Cardiac septum (tissue), 1 donor: ENCODE results near the gene GRK5. TPM values are rescaled to one million over a fixed set of nuclear protein-coding genes. Genes with fewer than 3 reads are reported as not detected.
"Not testable (repeated sequence)": the region's sequence is repeated elsewhere in the genome, so short reads cannot be mapped to it uniquely, and the experiment has no call there.

Experiments
- DNase-seq: peaks from one replicate; pipeline ENCODE4 v3.0.0-alpha.2; 2020; ENCODE audit warnings: low spot score
- intact Hi-C: fragments of 100-400 bp; cut with DNase I; formaldehyde crosslinking; loops from one replicate; pipeline ENCODE4 v1.14.0; 2022
- total RNA-seq: library from RNA; stranded (reverse); fragmentation: NEBNext Ultra II Directional; extraction: Animal tissue kit (Norgen Biotek cat#: 25700); gene quantifications from one replicate; pipeline ENCODE4 v1.2.1, GENCODE V29; 2021
- donor health status: DM: no; HTN: no; CAD: no.

Gene GRK5
- total RNA-seq, 1 donor from 2014 or later = 17.6 TPM

- no peak for DNase-seq
- intact Hi-C loops = no loop called here
Measured at GRCh38 chr10:119263951-119264617, 56.7 kb downstream of the GRK5 start.

GRCh38 chr10:119265691-119266090 lies 58.3 kb downstream of the GRK5 start:
- intact Hi-C loops = no loop called here
- DNase-seq = no peak

GRCh38 chr10:119267384-119267783 lies 60.0 kb downstream of the GRK5 start:
- no peak for DNase-seq
- intact Hi-C loops = no loop called here

- intact Hi-C loops = no loop called here
- no peak for DNase-seq
Measured at GRCh38 chr10:119268428-119268827, 61.1 kb downstream of the GRK5 start.

GRCh38 chr10:119268871-119269506 lies 61.6 kb downstream of the GRK5 start:
- intact Hi-C loops = no loop called here
- DNase-seq = no peak

- intact Hi-C loops = loop anchor here (2.0 kb wide), 1 partner anchor 63 kb away; the partner anchor contains the start of gene GRK5
- no peak for DNase-seq
Measured at GRCh38 chr10:119269737-119270136, 62.4 kb downstream of the GRK5 start.

- peak; percentile 93 for DNase-seq
- intact Hi-C loops = loop anchor here (2.0 kb wide), 1 partner anchor 64 kb away; the partner anchor contains the start of gene GRK5
Measured at GRCh38 chr10:119270762-119271366, 63.5 kb downstream of the GRK5 start.

- intact Hi-C loops, DNase-seq: not testable (repeated sequence)
Measured at GRCh38 chr10:119272338-119272734, 65.0 kb downstream of the GRK5 start.

- intact Hi-C loops = no loop called here
- no peak for DNase-seq
Measured at GRCh38 chr10:119272736-119273135, 65.4 kb downstream of the GRK5 start.

GRCh38 chr10:119273413-119273812 lies 66.0 kb downstream of the GRK5 start:
- intact Hi-C loops = no loop called here

GRCh38 chr10:119274519-119275045 lies 67.2 kb downstream of the GRK5 start:
- no peak for DNase-seq
- intact Hi-C loops = no loop called here

More at GRCh38 chr10:119273413-119273812, 66.0 kb downstream of the GRK5 start:
- DNase-seq = no peak

GRCh38 chr10:119275085-119275484 lies 67.7 kb downstream of the GRK5 start:
- intact Hi-C loops = no loop called here
- DNase-seq = no peak

GRCh38 chr10:119276194-119276593 lies 68.8 kb downstream of the GRK5 start:
- intact Hi-C loops, DNase-seq: not testable (repeated sequence)

- DNase-seq = no peak
- intact Hi-C loops = no loop called here
Measured at GRCh38 chr10:119278126-119278709, 70.8 kb downstream of the GRK5 start.

- DNase-seq = no peak
- intact Hi-C loops = no loop called here
Measured at GRCh38 chr10:119279441-119279840, 72.1 kb downstream of the GRK5 start.

GRCh38 chr10:119281581-119282071 lies 74.3 kb downstream of the GRK5 start:
- no peak for DNase-seq
- intact Hi-C loops = loop anchor here (2.0 to 5.0 kb wide), 2 partner anchors 15 to 86 kb away; no protein-coding TSS in a partner anchor

GRCh38 chr10:119282446-119282845 lies 75.1 kb downstream of the GRK5 start:
- intact Hi-C loops = loop anchor here (5.0 kb wide), 1 partner anchor 85 kb away; no protein-coding TSS in a partner anchor
- DNase-seq = no peak

- intact Hi-C loops = loop anchor here (5.0 kb wide), 1 partner anchor 84 kb away; no protein-coding TSS in a partner anchor
- DNase-seq = no peak
Measured at GRCh38 chr10:119283387-119283786, 76.0 kb downstream of the GRK5 start.

- DNase-seq = no peak
- intact Hi-C loops = loop anchor here (5.0 kb wide), 1 partner anchor 83 kb away; no protein-coding TSS in a partner anchor
Measured at GRCh38 chr10:119283818-119284217, 76.4 kb downstream of the GRK5 start.

GRCh38 chr10:119284679-119285096 lies 77.3 kb downstream of the GRK5 start:
- intact Hi-C loops = loop anchor here (5.0 kb wide), 1 partner anchor 83 kb away; no protein-coding TSS in a partner anchor
- no peak for DNase-seq
